HG03378 (cell line): Measurements from ENCODE around the gene G2E3.
"Not testable (repeated sequence)": the region's sequence is repeated elsewhere in the genome, so short reads cannot be mapped to it uniquely, and the experiment has no call there.

Experiments
- ATAC-seq: cut with Tn5 transposase; IDR thresholded peaks from one replicate; pipeline ENCODE4 v1.9.1; 2021; ENCODE audit warnings: mild to moderate bottlenecking, moderate library complexity; ENCODE audit not compliant: unreplicated experiment

Gene G2E3

GRCh38 chr14:30600922-30601918, 42.3 kb downstream of the G2E3 start:
- ATAC-seq = no peak

- ATAC-seq = no peak
These were observed 44.4 kb downstream of the G2E3 start for GRCh38 chr14:30603402-30603801.

GRCh38 chr14:30604696-30605095, 45.7 kb downstream of the G2E3 start:
- not testable (repeated sequence) for ATAC-seq

GRCh38 chr14:30607156-30607780, 48.3 kb downstream of the G2E3 start:
- no peak for ATAC-seq

GRCh38 chr14:30608533-30609006, 49.6 kb downstream of the G2E3 start:
- ATAC-seq = no peak

GRCh38 chr14:30610787-30611343, 51.9 kb downstream of the G2E3 start:
- ATAC-seq = no peak

- ATAC-seq = no peak
These were observed 55.2 kb downstream of the G2E3 start for GRCh38 chr14:30614155-30614554.

GRCh38 chr14:30620178-30620577, 61.2 kb downstream of the G2E3 start:
- peak; percentile 54 for ATAC-seq

- peak; percentile 4 for ATAC-seq
These were observed 62.5 kb downstream of the G2E3 start for GRCh38 chr14:30621354-30621939.

- ATAC-seq = peak; percentile 84
These were observed 63.2 kb downstream of the G2E3 start, which contains the start of gene SCFD1 for GRCh38 chr14:30621940-30622830. Gene SCFD1 (plus strand): TSS chr14:30622319. CDS start chr14:30622339, 20 bp downstream.

- ATAC-seq = no peak
These were observed 64.6 kb downstream of the G2E3 start for GRCh38 chr14:30623412-30624131.

GRCh38 chr14:30624132-30624423, 65.1 kb downstream of the G2E3 start:
- ATAC-seq = no peak

- ATAC-seq = no peak
These were observed 66.6 kb downstream of the G2E3 start for GRCh38 chr14:30625533-30625932.

GRCh38 chr14:30629432-30629831, 70.5 kb downstream of the G2E3 start:
- not testable (repeated sequence) for ATAC-seq

- ATAC-seq = no peak
These were observed 71.3 kb downstream of the G2E3 start for GRCh38 chr14:30630248-30630647.

- no peak for ATAC-seq
These were observed 73.8 kb downstream of the G2E3 start for GRCh38 chr14:30632730-30633129.

- ATAC-seq = no peak
These were observed 80.0 kb downstream of the G2E3 start for GRCh38 chr14:30638926-30639325.

GRCh38 chr14:30641207-30641606, 82.2 kb downstream of the G2E3 start:
- ATAC-seq = no peak

- not testable (repeated sequence) for ATAC-seq
These were observed 85.5 kb downstream of the G2E3 start for GRCh38 chr14:30644462-30644861.

- no peak for ATAC-seq
These were observed 86.6 kb downstream of the G2E3 start for GRCh38 chr14:30645600-30645999.
